Stimulated activated CD8-positive, alpha-beta memory T cell treated with anti-CD3 and anti-CD28 coated beads, Interleukin-4, amount 100 ng/mL, for 4 hours (primary cell): ENCODE measurements around the gene DLG2.

Experiments
- DNase-seq, 2 donors: peaks; one replicate each; pipeline ENCODE4 v3.0.0-alpha.2; 2020; ENCODE audit warnings: low read depth in 2 of 2, low spot score in 1 of 2

Gene DLG2

GRCh38 chr11:84412862-84413261, 1214.3 kb downstream of the DLG2 start:
- no peak for DNase-seq

GRCh38 chr11:84408946-84409411, 1218.2 kb downstream of the DLG2 start:
- DNase-seq: no peak

- no peak for DNase-seq
Measured at GRCh38 chr11:84407091-84407490, 1220.1 kb downstream of the DLG2 start.

- no peak for DNase-seq
Measured at GRCh38 chr11:84398017-84398626, 1229.0 kb downstream of the DLG2 start.

GRCh38 chr11:84396521-84396920, 1230.6 kb downstream of the DLG2 start:
- DNase-seq: no peak

GRCh38 chr11:84390441-84391078, 1236.6 kb downstream of the DLG2 start:
- DNase-seq: no peak

GRCh38 chr11:84389696-84390095, 1237.4 kb downstream of the DLG2 start:
- DNase-seq: no peak

- no peak for DNase-seq
Measured at GRCh38 chr11:84384731-84385130, 1242.4 kb downstream of the DLG2 start.

- DNase-seq: no peak
Measured at GRCh38 chr11:84383576-84383975, 1243.6 kb downstream of the DLG2 start.

- DNase-seq: no peak
Measured at GRCh38 chr11:84381666-84382065, 1245.5 kb downstream of the DLG2 start.

- no peak for DNase-seq
Measured at GRCh38 chr11:84372381-84372950, 1254.7 kb downstream of the DLG2 start.

GRCh38 chr11:84358034-84358433, 1269.1 kb downstream of the DLG2 start:
- no peak for DNase-seq

- DNase-seq: no peak
Measured at GRCh38 chr11:84355911-84356310, 1271.2 kb downstream of the DLG2 start.

- no peak for DNase-seq
Measured at GRCh38 chr11:84345597-84345996, 1281.5 kb downstream of the DLG2 start.

- no peak for DNase-seq
Measured at GRCh38 chr11:84345027-84345426, 1282.1 kb downstream of the DLG2 start.

GRCh38 chr11:84339796-84340195, 1287.3 kb downstream of the DLG2 start:
- no peak for DNase-seq

GRCh38 chr11:84333221-84333620, 1293.9 kb downstream of the DLG2 start:
- no peak for DNase-seq

- DNase-seq: no peak
Measured at GRCh38 chr11:84322211-84322610, 1304.9 kb downstream of the DLG2 start.

- DNase-seq: no peak
Measured at GRCh38 chr11:84319863-84320262, 1307.3 kb downstream of the DLG2 start.

GRCh38 chr11:84316866-84317555, 1310.1 kb downstream of the DLG2 start:
- no peak for DNase-seq

GRCh38 chr11:84313830-84314359, 1313.2 kb downstream of the DLG2 start:
- DNase-seq: no peak

GRCh38 chr11:84310268-84310667, 1316.9 kb downstream of the DLG2 start:
- DNase-seq: no peak
